NB4 (cell line): ENCODE measurements around the gene ING2.

Source experiments
- DNase-seq: peaks from one replicate; pipeline ENCODE4 v3.0.0; 2010; ENCODE audit warnings: low read depth
- H3K4me3 ChIP-seq: one replicate; pipeline ENCODE4 v1.5.1; 2011; ENCODE audit warnings: mild to moderate bottlenecking, low read depth, low read length, moderate library complexity
- CTCF ChIP-seq: IDR thresholded peaks from one replicate; pipeline ENCODE4 v1.5.1; 2012; ENCODE audit warnings: low read depth, low read length
- MYC ChIP-seq: IDR thresholded peaks from 2 replicates; pipeline ENCODE4 v1.6.1; 2011; ENCODE audit warnings: low read depth, low read length
- POLR2A ChIP-seq: IDR thresholded peaks from 2 replicates; pipeline ENCODE4 v1.6.1; 2011; ENCODE audit warnings: mild to moderate bottlenecking; ENCODE audit not compliant: insufficient read length; ENCODE audit errors: extremely low read depth
- TF ChIP-seq, protein P1 (sequence below): IDR thresholded peaks from 2 replicates; pipeline ENCODE4 v1.6.1; 2011; ENCODE audit warnings: low read depth, low read length

The ING2 gene

DNA sequence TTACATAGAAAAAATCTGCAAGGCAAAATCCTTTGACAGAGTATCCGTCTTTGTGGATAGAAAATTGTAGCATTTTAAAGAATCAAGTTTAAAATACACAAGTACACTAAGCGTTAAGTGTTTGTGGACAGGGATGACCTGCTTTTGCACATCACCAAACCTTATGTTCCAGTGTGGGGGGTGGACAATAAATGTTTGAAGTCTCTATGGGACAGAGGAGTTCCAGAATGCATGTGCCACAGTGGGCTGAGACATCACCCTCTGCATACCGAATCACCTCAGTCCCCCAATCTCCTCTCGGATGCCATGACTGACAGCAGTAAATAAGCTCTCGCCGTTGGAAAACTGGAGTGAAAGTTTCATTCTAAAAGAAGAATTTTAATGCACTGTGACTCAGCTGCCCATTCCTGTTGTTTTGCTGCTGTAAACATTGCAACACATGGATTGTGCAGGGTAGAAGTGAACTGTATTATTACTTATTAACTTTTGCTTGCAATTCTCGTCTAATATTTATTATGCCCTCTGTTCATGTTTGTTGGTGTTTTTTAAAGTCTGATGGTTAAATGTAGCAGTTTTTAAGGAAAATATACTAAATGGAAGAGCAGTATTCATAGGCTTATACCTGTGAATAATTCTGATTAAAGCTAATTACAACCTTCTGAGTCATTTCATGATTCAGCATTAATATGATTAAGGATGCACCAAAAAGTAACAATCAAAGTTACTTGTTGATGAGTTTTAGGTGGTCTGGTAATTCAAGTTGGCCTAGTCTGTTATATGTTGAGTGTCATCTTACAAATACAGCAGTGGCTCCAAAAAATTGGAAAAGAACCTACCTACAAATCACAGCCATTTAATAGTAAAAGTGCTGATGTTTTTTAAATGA is 36.4 kb upstream of the ING2 start:
- TF ChIP-seq, protein P1, sequence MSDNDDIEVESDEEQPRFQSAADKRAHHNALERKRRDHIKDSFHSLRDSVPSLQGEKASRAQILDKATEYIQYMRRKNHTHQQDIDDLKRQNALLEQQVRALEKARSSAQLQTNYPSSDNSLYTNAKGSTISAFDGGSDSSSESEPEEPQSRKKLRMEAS: no peak
- TF ChIP-seq MYC: no peak
- TF ChIP-seq POLR2A: no peak
- no peak for TF ChIP-seq CTCF
- no peak overlapping the region for H3K4me3 ChIP-seq

DNA sequence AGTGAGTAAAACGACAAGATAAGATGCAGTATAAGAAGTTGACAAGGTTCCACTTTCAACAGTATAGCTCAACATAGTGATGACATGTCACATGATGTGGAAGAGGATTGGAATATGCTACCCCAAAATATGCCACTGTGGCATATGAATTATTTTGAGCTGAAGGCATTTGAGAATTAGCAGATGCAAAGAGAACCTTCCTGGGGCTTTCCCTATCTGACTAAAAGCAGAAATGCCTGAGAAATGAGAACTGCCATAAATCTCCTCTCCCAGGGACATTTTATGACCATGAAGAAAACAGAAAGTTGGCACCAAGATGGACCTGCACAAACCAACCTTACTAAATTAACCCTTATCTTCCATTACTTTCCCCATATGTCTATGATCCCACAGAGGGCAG is 35.6 kb upstream of the ING2 start:
- DNase-seq: no peak
- TF ChIP-seq, protein P1: no peak
- TF ChIP-seq CTCF (no peak), POLR2A (no peak)

More for the DNA sequence above, 36.4 kb upstream of the ING2 start:
- DNase-seq: no peak

DNA sequence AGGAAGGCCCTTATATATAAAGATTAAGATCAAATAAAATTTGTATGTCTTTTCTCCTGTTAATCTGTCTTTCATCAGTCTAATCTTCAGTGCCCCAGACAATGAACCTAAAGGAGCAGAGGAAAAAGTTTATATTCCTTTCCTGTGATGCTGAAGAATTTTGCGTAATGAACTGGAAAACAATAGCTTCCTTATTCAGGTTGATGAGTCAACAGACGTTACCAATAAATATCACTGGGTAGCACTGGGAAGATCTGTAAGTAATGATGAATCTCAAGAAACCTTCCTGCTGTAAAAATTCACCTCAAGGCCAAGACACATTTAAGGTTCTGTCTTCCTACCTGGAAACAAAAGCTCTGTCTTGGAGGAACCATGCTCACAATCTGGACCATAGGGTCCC is 34.9 kb upstream of the ING2 start:
- no peak overlapping the region for H3K4me3 ChIP-seq
- DNase-seq: no peak
- TF ChIP-seq, protein P1: no peak
- TF ChIP-seq CTCF: no peak
- TF ChIP-seq POLR2A: no peak
- no peak for TF ChIP-seq MYC

More for the DNA sequence above, 35.6 kb upstream of the ING2 start:
- no peak overlapping the region for H3K4me3 ChIP-seq

- H3K4me3 ChIP-seq: no peak overlapping the region
- no peak for DNase-seq
- TF ChIP-seq POLR2A: no peak
- TF ChIP-seq, protein P1: no peak
- no peak for TF ChIP-seq MYC
- TF ChIP-seq CTCF: no peak
These were observed 34.0 kb upstream of the ING2 start for GRCh38 chr4:183470821-183471220.

- TF ChIP-seq CTCF (peak; percentile 66), POLR2A (no peak), MYC (no peak)
- TF ChIP-seq, protein P1: no peak
These were observed 32.7 kb upstream of the ING2 start for GRCh38 chr4:183471946-183472708.

More at GRCh38 chr4:183471946-183472708, 32.7 kb upstream of the ING2 start:
- DNase-seq: peak; percentile 75
- no peak overlapping the region for H3K4me3 ChIP-seq
